OCI-LY7 (cell line): Measurements from ENCODE around the gene TIGD3.

Experiments
- CTCF ChIP-seq: fragments of 200-600 bp; sonication (generic); conservative IDR thresholded peaks from 2 replicates; pipeline ENCODE4 v1.5.1; 2014; ENCODE audit warnings: mild to moderate bottlenecking, antibody characterized with exemption, low read length, moderate library complexity, mixed read lengths
- EZH2phosphoT487 ChIP-seq: fragments of 200-600 bp; sonication (generic); IDR thresholded peaks from 2 replicates; pipeline ENCODE4 v1.6.1; 2018; ENCODE audit warnings: low read depth, borderline replicate concordance, mild to moderate bottlenecking, mixed run types, antibody characterized with exemption, low read length, moderate library complexity, mixed read lengths

GRCh38 chr11:65357856-65358356 is 3.4 kb downstream of the TIGD3 start:
- no peak for TF ChIP-seq CTCF
- TF ChIP-seq EZH2phosphoT487 = no peak
